GM12878 (cell line): ENCODE results near the gene STAG1. TPM values are rescaled to one million over a fixed set of nuclear protein-coding genes. Genes with fewer than 3 reads are reported as not detected.

Experiments
- ATAC-seq: fragments of 200-7000 bp; cut with Tn5 transposase; 3 replicates; pipeline ENCODE4 v1.9.1; 2020; ENCODE audit warnings: mild to moderate bottlenecking, moderate library complexity
- BruUV-seq: library from RNA; stranded (reverse); fragments of 400-500 nt; replicated peaks from 2 replicates; lab custom pipeline; 2021; lab: Mats Ljungman, UMichigan
- CTCF ChIA-PET: fragments of 300-600 bp; sonication (Branson Sonifier 250); formaldehyde crosslinking; extraction: SDS; loops from one replicate; lab custom pipeline; 2021; ENCODE audit warnings: inconsistent platforms; lab: Yijun Ruan, JAX
- POLR2A ChIA-PET: fragments of 350-600 bp; formaldehyde crosslinking; extraction: SDS; loops from one replicate; lab custom pipeline; 2021; ENCODE audit warnings: inconsistent platforms; lab: Charles Lee
- RAD21 ChIA-PET: fragments of 300-600 bp; sonication (Branson Sonifier 250); formaldehyde crosslinking; loops from one replicate; lab custom pipeline; 2023; ENCODE audit warnings: antibody characterized with exemption; ENCODE audit not compliant: unreplicated experiment; lab: Charles Lee
- SMC1A ChIA-PET: fragments of 300-600 bp; sonication (Branson Sonifier 250); formaldehyde crosslinking; loops from one replicate; lab custom pipeline; 2023; ENCODE audit not compliant: unreplicated experiment, uncharacterized antibody; lab: Charles Lee
- DNase-seq: peaks from one replicate; pipeline ENCODE4 v3.0.0-alpha.2; 2011; ENCODE audit warnings: low read depth, low spot score
- FAIRE-seq: peaks from 3 replicates; lab custom pipeline; 2011; peaks lifted over from hg19 to GRCh38; lab: Jason Lieb, UNC
- H2AFZ ChIP-seq: 2 replicates; pipeline ENCODE4 v1.6.0; 2011; ENCODE audit warnings: low read depth, low read length, control low read depth; ENCODE audit not compliant: control insufficient read depth
- H3K27ac ChIP-seq: 2 replicates; pipeline ENCODE4 v1.5.1; 2011; ENCODE audit warnings: control low read depth; ENCODE audit not compliant: control insufficient read depth, insufficient read depth
- H3K27me3 ChIP-seq, 2 experiments: replicated peaks in 1 of 2; 2 replicates each; pipeline versions ENCODE4 v1.6.0 to v1.6.1; 2011; ENCODE audit warnings: low read length in 1 of 2; ENCODE audit not compliant: control insufficient read depth in 2 of 2, insufficient read depth in 2 of 2
- H3K36me3 ChIP-seq, 2 experiments: 2 replicates each; pipeline ENCODE4 v1.5.1; 2011; ENCODE audit warnings: low read length in 1 of 2; ENCODE audit not compliant: control insufficient read depth in 2 of 2, insufficient read depth in 2 of 2
- H3K4me1 ChIP-seq: 2 replicates; pipeline ENCODE4 v1.6.1; 2011; ENCODE audit warnings: mild to moderate bottlenecking, low read length, moderate library complexity, mixed read lengths; ENCODE audit not compliant: control insufficient read depth, insufficient read depth
- H3K4me2 ChIP-seq: 2 replicates; pipeline ENCODE4 v1.6.0; 2011; ENCODE audit warnings: control low read depth; ENCODE audit not compliant: control insufficient read depth, insufficient read depth
- H3K4me3 ChIP-seq: fragments of 200-600 bp; sonication (generic); 2 replicates; pipeline ENCODE4 v1.5.1; 2016
- H3K79me2 ChIP-seq: 2 replicates; pipeline ENCODE4 v1.6.0; 2011; ENCODE audit warnings: low read length; ENCODE audit not compliant: control insufficient read depth, insufficient read depth
- H3K9ac ChIP-seq: 2 replicates; pipeline ENCODE4 v1.8.0; 2011; ENCODE audit warnings: low read length, control low read depth, mixed read lengths; ENCODE audit not compliant: control insufficient read depth, insufficient read depth
- H3K9me3 ChIP-seq: replicated peaks from 3 replicates; pipeline ENCODE4 v1.5.1; 2011; ENCODE audit warnings: mild to moderate bottlenecking, low read length; ENCODE audit not compliant: control insufficient read depth, insufficient read depth
- H4K20me1 ChIP-seq: 2 replicates; pipeline ENCODE4 v1.6.0; 2011; ENCODE audit not compliant: control insufficient read depth, insufficient read depth
- GABPA ChIP-seq: IDR thresholded peaks from 2 replicates; pipeline ENCODE4 v1.6.1; 2014; ENCODE audit warnings: antibody characterized with exemption, low read depth, mild to moderate bottlenecking, inconsistent platforms
- IKZF1 ChIP-seq: fragments of 450-650 bp; conservative IDR thresholded peaks from 2 replicates; pipeline ENCODE4 v1.6.1; 2017; ENCODE audit warnings: antibody characterized with exemption, mild to moderate bottlenecking
- JUNB ChIP-seq: IDR thresholded peaks from 2 replicates; pipeline ENCODE4 v1.6.1; 2016; ENCODE audit warnings: antibody characterized with exemption, mild to moderate bottlenecking
- JUND ChIP-seq: IDR thresholded peaks from 2 replicates; pipeline ENCODE4 v1.6.1; 2012; ENCODE audit warnings: low read depth, mild to moderate bottlenecking, low read length, improper control_type of control experiment, moderate library complexity
- RAD21 ChIP-seq: IDR thresholded peaks from 2 replicates; pipeline ENCODE4 v1.6.1; 2011; ENCODE audit warnings: mild to moderate bottlenecking, low read depth, low read length, moderate library complexity; ENCODE audit not compliant: insufficient read depth
- RAD51 ChIP-seq: fragments of 450-650 bp; IDR thresholded peaks from 2 replicates; pipeline ENCODE4 v1.6.1; 2016; ENCODE audit warnings: moderate library complexity, mild to moderate bottlenecking, inconsistent platforms
- SMC3 ChIP-seq: IDR thresholded peaks from 2 replicates; pipeline ENCODE4 v1.6.1; 2011; ENCODE audit warnings: low read length, improper control_type of control experiment, borderline replicate concordance
- TBL1XR1 ChIP-seq: IDR thresholded peaks from 2 replicates; pipeline ENCODE4 v1.6.1; 2012; ENCODE audit warnings: low read depth, low read length, improper control_type of control experiment
- ZNF622 ChIP-seq: fragments of 450-650 bp; IDR thresholded peaks from 2 replicates; pipeline ENCODE4 v1.6.1; 2017; ENCODE audit warnings: mild to moderate bottlenecking, inconsistent platforms
- WGBS: methylation state at CpG from one replicate; pipeline ENCODE4 v1.1.6; 2016; ENCODE audit warnings: low lambda C conversion rate; ENCODE audit not compliant: insufficient replicate concordance, insufficient coverage; ENCODE audit errors: missing lambda C conversion rate; 5-methylcytosine and 5-hydroxymethylcytosine counted together
- in situ Hi-C: fragments of 300-500 bp; cut with MboI; formaldehyde crosslinking; loops from 9 replicates; pipeline ENCODE4 v1.14.3; 2018; ENCODE audit warnings: mixed read lengths
- intact Hi-C: fragments of 100-400 bp; cut with micrococcal nuclease; formaldehyde crosslinking; loops from one replicate; pipeline ENCODE4 v1.14.2; 2022; ENCODE audit not compliant: unreplicated experiment
- polyA plus RNA-seq, 11 experiments: library from polyadenylated mRNA; depleted of rRNA in 4 of 11; unstranded in 6 of 11; stranded (reverse) in 5 of 11; fragments of >200 nt; fragmentation: Nextera tagmentation in 4 of 11; fragmentation: Illumina TruSeq in 1 of 11; extraction: Ambion mirVana in 4 of 11; extraction: Trizol in 1 of 11; gene quantifications; 1 replicate in 1 of 11; 2 replicates in 10 of 11; pipeline versions ENCODE4 v1.2.1 to v1.2.3, GENCODE V29; 2011 to 2016; ENCODE audit warnings: inconsistent platforms in 2 of 11, missing spikeins in 2 of 11, low read depth in 1 of 11
- total RNA-seq, 4 experiments: library from RNA; depleted of rRNA in 3 of 4; stranded (reverse); fragments of >200 nt in 3 of 4; fragmentation: Illumina TruSeq in 1 of 4; extraction: Trizol in 1 of 4; gene quantifications; 2 replicates each; pipeline versions ENCODE4 v1.2.1 to v1.2.3, GENCODE V29; 2013 to 2021
- TF ChIP-seq, protein P1 (sequence below): fragments of 450-650 bp; IDR thresholded peaks from 2 replicates; pipeline ENCODE4 v1.6.1; 2016; ENCODE audit warnings: mild to moderate bottlenecking
- TF ChIP-seq, protein P2 (sequence below): fragments of 450-650 bp; IDR thresholded peaks from 2 replicates; pipeline ENCODE4 v1.6.1; 2016; ENCODE audit warnings: mild to moderate bottlenecking, moderate library complexity, borderline replicate concordance
- TF ChIP-seq, protein P3 (sequence below), 3 experiments: IDR thresholded peaks in 2 of 3; conservative IDR thresholded peaks in 1 of 3; 2 replicates each; pipeline ENCODE4 v1.5.1; 2011; ENCODE audit warnings: low read depth in 3 of 3, low read length in 3 of 3, mild to moderate bottlenecking in 3 of 3, control low read depth in 2 of 3, moderate library complexity in 2 of 3, inconsistent platforms in 1 of 3, mixed read lengths in 1 of 3; ENCODE audit not compliant: control insufficient read depth in 2 of 3, insufficient read depth in 1 of 3; ENCODE audit errors: extremely low read depth in 1 of 3
- TF ChIP-seq, protein P4 (sequence below): fragments of 450-650 bp; formaldehyde crosslinking; IDR thresholded peaks from 2 replicates; pipeline ENCODE4 v1.4.0; 2022; ENCODE audit warnings: mild to moderate bottlenecking, moderate library complexity

The STAG1 gene
- total and polyA plus RNA-seq, 10 of the 15 experiments (the other 5 are each of a cell fraction or from before 2014, with no cell fraction given), result 4.4 to 30.1 (median 20.2) TPM

DNA sequence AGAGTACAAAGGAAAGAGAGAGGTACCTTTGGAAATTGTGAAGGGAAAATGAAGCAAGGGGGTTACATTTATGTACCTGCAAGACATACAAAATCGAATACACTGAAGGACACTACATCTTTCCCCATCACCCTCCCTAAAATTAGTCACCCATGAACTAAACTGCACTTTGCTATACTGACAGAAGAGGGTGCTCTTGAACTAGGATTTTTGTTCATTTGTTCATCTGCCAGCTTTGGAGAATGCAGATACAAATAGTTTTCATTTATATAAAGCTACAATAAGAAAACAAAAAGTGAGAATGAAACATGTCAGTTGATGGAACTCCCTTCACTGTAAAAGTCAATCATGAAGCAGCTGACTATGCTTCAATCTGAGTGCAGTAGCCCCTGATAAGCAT, 446.3 kb downstream of the STAG1 start:
- intact Hi-C loops, result loop anchor here (1.0 kb wide), 2 partner anchors 446 to 708 kb away; partner anchors contain the start of gene STAG1
- WGBS, result 14% methylated on average over 1 of the region's 1 CpG
- Histone ChIP-seq H3K4me3 (no peak overlapping the region), H3K36me3 (peaks cover 0 to 8% of the 10 kb centered on the region in 2 experiments; a peak in 2 of 4 replicates), H3K79me2 (no peaks in the 10 kb centered on the region), H3K27me3 (no peaks in the 10 kb centered on the region), H3K9me3 (no peaks in the 10 kb centered on the region), H3K9ac (no peak overlapping the region), H2AFZ (no peak overlapping the region), H4K20me1 (no peaks in the 10 kb centered on the region), H3K4me2 (no peak overlapping the region), H3K27ac (no peak overlapping the region), H3K4me1 (no peaks in the 10 kb centered on the region)
- ChIA-PET POLR2A (no interaction called here), CTCF (interaction anchor here (0.6 to 2.4 kb wide), 9 partner anchors 11 to 1738 kb away, joined by 3 to 16 read pairs (median 3); partner anchors contain the start of genes PCCB and STAG1), RAD21 (interaction anchor here (1.0 to 1.8 kb wide), 3 partner anchors 85 to 708 kb away, joined by 4 to 12 read pairs (median 10); partner anchors contain the start of gene STAG1), SMC1A (interaction anchor here (0.7 to 2.3 kb wide), 8 partner anchors 9 to 709 kb away, joined by 3 to 13 read pairs (median 4); partner anchors contain the start of genes MSL2, PCCB and STAG1)
- ATAC-seq (peak; percentile 41; the same call in 1 of the 3 replicates), FAIRE-seq (no peak), DNase-seq (peak; percentile 8)
- BruUV-seq, result no TSS peak
- in situ Hi-C loops, result no loop called here
- TF ChIP-seq IKZF1 (no peak), RAD21 (peak; percentile 51), TBL1XR1 (no peak), SMC3 (peak; percentile 36; the same call in 1 of the 2 replicates), JUNB (no peak), ZNF622 (no peak), RAD51 (no peak), JUND (no peak), GABPA (no peak)
- TF ChIP-seq, protein P1, sequence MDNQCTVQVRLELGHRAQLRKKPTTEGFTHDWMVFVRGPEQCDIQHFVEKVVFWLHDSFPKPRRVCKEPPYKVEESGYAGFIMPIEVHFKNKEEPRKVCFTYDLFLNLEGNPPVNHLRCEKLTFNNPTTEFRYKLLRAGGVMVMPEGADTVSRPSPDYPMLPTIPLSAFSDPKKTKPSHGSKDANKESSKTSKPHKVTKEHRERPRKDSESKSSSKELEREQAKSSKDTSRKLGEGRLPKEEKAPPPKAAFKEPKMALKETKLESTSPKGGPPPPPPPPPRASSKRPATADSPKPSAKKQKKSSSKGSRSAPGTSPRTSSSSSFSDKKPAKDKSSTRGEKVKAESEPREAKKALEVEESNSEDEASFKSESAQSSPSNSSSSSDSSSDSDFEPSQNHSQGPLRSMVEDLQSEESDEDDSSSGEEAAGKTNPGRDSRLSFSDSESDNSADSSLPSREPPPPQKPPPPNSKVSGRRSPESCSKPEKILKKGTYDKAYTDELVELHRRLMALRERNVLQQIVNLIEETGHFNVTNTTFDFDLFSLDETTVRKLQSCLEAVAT, result no peak
- TF ChIP-seq, protein P2, sequence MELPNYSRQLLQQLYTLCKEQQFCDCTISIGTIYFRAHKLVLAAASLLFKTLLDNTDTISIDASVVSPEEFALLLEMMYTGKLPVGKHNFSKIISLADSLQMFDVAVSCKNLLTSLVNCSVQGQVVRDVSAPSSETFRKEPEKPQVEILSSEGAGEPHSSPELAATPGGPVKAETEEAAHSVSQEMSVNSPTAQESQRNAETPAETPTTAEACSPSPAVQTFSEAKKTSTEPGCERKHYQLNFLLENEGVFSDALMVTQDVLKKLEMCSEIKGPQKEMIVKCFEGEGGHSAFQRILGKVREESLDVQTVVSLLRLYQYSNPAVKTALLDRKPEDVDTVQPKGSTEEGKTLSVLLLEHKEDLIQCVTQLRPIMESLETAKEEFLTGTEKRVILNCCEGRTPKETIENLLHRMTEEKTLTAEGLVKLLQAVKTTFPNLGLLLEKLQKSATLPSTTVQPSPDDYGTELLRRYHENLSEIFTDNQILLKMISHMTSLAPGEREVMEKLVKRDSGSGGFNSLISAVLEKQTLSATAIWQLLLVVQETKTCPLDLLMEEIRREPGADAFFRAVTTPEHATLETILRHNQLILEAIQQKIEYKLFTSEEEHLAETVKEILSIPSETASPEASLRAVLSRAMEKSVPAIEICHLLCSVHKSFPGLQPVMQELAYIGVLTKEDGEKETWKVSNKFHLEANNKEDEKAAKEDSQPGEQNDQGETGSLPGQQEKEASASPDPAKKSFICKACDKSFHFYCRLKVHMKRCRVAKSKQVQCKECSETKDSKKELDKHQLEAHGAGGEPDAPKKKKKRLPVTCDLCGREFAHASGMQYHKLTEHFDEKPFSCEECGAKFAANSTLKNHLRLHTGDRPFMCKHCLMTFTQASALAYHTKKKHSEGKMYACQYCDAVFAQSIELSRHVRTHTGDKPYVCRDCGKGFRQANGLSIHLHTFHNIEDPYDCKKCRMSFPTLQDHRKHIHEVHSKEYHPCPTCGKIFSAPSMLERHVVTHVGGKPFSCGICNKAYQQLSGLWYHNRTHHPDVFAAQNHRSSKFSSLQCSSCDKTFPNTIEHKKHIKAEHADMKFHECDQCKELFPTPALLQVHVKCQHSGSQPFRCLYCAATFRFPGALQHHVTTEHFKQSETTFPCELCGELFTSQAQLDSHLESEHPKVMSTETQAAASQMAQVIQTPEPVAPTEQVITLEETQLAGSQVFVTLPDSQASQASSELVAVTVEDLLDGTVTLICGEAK, result no peak
- TF ChIP-seq, protein P3, sequence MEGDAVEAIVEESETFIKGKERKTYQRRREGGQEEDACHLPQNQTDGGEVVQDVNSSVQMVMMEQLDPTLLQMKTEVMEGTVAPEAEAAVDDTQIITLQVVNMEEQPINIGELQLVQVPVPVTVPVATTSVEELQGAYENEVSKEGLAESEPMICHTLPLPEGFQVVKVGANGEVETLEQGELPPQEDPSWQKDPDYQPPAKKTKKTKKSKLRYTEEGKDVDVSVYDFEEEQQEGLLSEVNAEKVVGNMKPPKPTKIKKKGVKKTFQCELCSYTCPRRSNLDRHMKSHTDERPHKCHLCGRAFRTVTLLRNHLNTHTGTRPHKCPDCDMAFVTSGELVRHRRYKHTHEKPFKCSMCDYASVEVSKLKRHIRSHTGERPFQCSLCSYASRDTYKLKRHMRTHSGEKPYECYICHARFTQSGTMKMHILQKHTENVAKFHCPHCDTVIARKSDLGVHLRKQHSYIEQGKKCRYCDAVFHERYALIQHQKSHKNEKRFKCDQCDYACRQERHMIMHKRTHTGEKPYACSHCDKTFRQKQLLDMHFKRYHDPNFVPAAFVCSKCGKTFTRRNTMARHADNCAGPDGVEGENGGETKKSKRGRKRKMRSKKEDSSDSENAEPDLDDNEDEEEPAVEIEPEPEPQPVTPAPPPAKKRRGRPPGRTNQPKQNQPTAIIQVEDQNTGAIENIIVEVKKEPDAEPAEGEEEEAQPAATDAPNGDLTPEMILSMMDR (IDR thresholded peaks at IDR 0.05 in 2 of 3, conservative IDR thresholded peaks at IDR 0.05 in 1 of 3; ENCODE audit: control insufficient read depth in 2 of 3, extremely low read depth in 1 of 3, insufficient read depth in 1 of 3, low read depth in 3 of 3, low read length in 3 of 3), result peak in 2 of 3 experiments; percentile 18 to 46; a peak in 4 of 6 replicates
- TF ChIP-seq, protein P4, sequence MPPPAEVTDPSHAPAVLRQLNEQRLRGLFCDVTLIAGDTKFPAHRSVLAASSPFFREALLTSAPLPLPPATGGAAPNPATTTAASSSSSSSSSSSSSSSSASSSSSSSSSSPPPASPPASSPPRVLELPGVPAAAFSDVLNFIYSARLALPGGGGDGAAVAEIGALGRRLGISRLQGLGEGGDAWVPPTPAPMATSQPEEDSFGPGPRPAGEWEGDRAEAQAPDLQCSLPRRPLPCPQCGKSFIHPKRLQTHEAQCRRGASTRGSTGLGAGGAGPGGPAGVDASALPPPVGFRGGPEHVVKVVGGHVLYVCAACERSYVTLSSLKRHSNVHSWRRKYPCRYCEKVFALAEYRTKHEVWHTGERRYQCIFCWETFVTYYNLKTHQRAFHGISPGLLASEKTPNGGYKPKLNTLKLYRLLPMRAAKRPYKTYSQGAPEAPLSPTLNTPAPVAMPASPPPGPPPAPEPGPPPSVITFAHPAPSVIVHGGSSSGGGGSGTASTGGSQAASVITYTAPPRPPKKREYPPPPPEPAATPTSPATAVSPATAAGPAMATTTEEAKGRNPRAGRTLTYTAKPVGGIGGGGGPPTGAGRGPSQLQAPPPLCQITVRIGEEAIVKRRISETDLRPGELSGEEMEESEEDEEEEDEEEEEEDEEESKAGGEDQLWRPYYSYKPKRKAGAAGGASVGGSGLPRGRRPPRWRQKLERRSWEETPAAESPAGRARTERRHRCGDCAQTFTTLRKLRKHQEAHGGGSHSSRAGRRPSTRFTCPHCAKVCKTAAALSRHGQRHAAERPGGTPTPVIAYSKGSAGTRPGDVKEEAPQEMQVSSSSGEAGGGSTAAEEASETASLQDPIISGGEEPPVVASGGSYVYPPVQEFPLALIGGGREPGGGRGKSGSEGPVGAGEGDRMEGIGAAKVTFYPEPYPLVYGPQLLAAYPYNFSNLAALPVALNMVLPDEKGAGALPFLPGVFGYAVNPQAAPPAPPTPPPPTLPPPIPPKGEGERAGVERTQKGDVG (CRISPR knock-in tag), result no peak
